ENCODE results near the gene RUFY1. TPM values are rescaled to one million over a fixed set of nuclear protein-coding genes. Genes with fewer than 3 reads are reported as not detected.
"Not testable (repeated sequence)": the region's sequence is repeated elsewhere in the genome, so short reads cannot be mapped to it uniquely, and the experiment has no call there.

RUFY1 gene
- total RNA-seq, 1 experiment from 2014 or later = 64.7 TPM

DNA sequence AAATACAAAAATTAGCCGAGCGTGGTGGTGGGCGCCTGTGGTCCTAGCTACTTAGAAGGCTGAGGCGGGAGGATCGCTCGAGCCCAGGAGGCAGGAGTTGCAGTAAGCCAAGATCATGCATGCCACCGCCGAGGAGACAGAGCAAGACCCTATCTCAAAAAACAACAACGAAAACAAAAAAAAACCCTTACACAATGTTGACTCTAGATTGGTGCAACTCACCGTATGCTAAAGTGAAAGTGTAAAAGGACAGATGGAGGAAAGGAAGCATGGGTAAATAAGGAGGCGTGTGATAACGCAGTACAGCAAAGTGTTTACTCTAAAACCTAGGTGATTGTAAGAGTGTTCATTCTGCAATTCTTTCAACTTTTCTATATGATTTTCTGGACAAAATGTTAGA is 15.9 kb upstream of the RUFY1 start:
- no TSS peak for BruUV-seq (replicated peaks)
- Mint-ChIP-seq H3K36me3 (ENCODE audit: insufficient read depth, unreplicated experiment) (no peaks in the 10 kb centered on the region), H3K9me3 (ENCODE audit: unreplicated experiment) (no peaks in the 10 kb centered on the region), H3K27me3 (ENCODE audit: insufficient read depth, unreplicated experiment) (no peaks in the 10 kb centered on the region), H3K4me1 (ENCODE audit: insufficient read depth, unreplicated experiment) (no peaks in the 10 kb centered on the region), H3K27ac (ENCODE audit: low read depth, unreplicated experiment) (no peak overlapping the region), H3K4me3 (ENCODE audit: unreplicated experiment) (no peak overlapping the region)
- TF ChIP-seq, protein P1, sequence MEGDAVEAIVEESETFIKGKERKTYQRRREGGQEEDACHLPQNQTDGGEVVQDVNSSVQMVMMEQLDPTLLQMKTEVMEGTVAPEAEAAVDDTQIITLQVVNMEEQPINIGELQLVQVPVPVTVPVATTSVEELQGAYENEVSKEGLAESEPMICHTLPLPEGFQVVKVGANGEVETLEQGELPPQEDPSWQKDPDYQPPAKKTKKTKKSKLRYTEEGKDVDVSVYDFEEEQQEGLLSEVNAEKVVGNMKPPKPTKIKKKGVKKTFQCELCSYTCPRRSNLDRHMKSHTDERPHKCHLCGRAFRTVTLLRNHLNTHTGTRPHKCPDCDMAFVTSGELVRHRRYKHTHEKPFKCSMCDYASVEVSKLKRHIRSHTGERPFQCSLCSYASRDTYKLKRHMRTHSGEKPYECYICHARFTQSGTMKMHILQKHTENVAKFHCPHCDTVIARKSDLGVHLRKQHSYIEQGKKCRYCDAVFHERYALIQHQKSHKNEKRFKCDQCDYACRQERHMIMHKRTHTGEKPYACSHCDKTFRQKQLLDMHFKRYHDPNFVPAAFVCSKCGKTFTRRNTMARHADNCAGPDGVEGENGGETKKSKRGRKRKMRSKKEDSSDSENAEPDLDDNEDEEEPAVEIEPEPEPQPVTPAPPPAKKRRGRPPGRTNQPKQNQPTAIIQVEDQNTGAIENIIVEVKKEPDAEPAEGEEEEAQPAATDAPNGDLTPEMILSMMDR (IDR thresholded peaks at IDR 0.05; ENCODE audit: unreplicated experiment) = no peak
- ChIA-PET POLR2A (interaction anchor here (1.6 kb wide), 1 partner anchor 25 kb away, joined by 3 read pairs; no protein-coding TSS in a partner anchor), CTCF (interaction anchor here (0.6 kb wide), 1 partner anchor 1378 kb away, joined by 3 read pairs; no protein-coding TSS in a partner anchor)
- intact Hi-C loops (cut with micrococcal nuclease) = no loop called here
- DNase-seq (ENCODE audit: unreplicated experiment) = no peak

DNA sequence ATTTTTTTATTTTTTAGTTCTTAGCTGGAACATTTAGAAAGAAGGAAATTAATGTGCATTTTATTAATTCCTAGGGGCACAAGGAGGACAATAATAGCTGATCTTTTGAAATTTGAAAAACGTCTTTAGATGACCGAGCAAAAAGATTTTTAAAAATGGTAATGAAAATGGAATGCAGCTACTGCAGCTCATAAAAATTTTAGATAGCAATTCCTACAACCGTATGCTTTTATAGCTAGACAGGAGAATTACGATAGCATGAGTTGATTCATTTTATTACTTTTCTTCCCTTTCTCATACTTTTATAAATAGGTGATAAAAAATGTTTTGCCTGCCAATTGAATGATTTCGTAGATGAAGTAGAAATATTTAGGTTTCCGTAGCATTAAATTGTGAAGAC is 13.7 kb upstream of the RUFY1 start:
- ChIA-PET CTCF (interaction anchor here (0.6 kb wide), 1 partner anchor 244 kb away, joined by 3 read pairs; no protein-coding TSS in a partner anchor), POLR2A (interaction anchor here (0.6 to 1.8 kb wide), 2 partner anchors 9 kb away, joined by 3 to 6 read pairs; no protein-coding TSS in a partner anchor)
- H3K27me3 Mint-ChIP-seq (ENCODE audit: insufficient read depth, unreplicated experiment) = no peaks in the 10 kb centered on the region
- H3K27ac Mint-ChIP-seq (ENCODE audit: low read depth, unreplicated experiment) = no peak overlapping the region
- H3K4me1 Mint-ChIP-seq (ENCODE audit: insufficient read depth, unreplicated experiment) = no peaks in the 10 kb centered on the region
- DNase-seq (ENCODE audit: unreplicated experiment) = no peak
- H3K9me3 Mint-ChIP-seq (ENCODE audit: unreplicated experiment) = no peaks in the 10 kb centered on the region
- intact Hi-C loops (cut with micrococcal nuclease) = no loop called here
- TF ChIP-seq, protein P1 (IDR thresholded peaks at IDR 0.05; ENCODE audit: unreplicated experiment) = no peak
- H3K36me3 Mint-ChIP-seq (ENCODE audit: insufficient read depth, unreplicated experiment) = no peaks in the 10 kb centered on the region
- H3K4me3 Mint-ChIP-seq (ENCODE audit: unreplicated experiment) = no peak overlapping the region
- no TSS peak for BruUV-seq (replicated peaks)

GRCh38 chr5:179542170-179542569 is 8.2 kb upstream of the RUFY1 start:
- Mint-ChIP-seq H3K4me1 (ENCODE audit: insufficient read depth, unreplicated experiment) (no peaks in the 10 kb centered on the region), H3K9me3 (ENCODE audit: unreplicated experiment) (no peaks in the 10 kb centered on the region), H3K27me3 (ENCODE audit: insufficient read depth, unreplicated experiment) (no peaks in the 10 kb centered on the region), H3K36me3 (ENCODE audit: insufficient read depth, unreplicated experiment) (no peaks in the 10 kb centered on the region), H3K4me3 (ENCODE audit: unreplicated experiment) (no peak overlapping the region), H3K27ac (ENCODE audit: low read depth, unreplicated experiment) (no peak overlapping the region)
- BruUV-seq (replicated peaks) = no TSS peak
- ChIA-PET POLR2A (interaction anchor here (1.6 to 2.5 kb wide), 2 partner anchors 9 to 17 kb away, joined by 9 to 12 read pairs; partner anchors contain the start of gene RUFY1), CTCF (interaction anchor here (0.5 kb wide), 1 partner anchor 751 kb away, joined by 3 read pairs; no protein-coding TSS in a partner anchor)
- intact Hi-C loops (cut with micrococcal nuclease) = no loop called here
- no peak for DNase-seq (ENCODE audit: unreplicated experiment)
- TF ChIP-seq, protein P1 (IDR thresholded peaks at IDR 0.05; ENCODE audit: unreplicated experiment) = no peak

- CTCF ChIA-PET = interaction anchor here (0.6 kb wide), 1 partner anchor 446 kb away, joined by 3 read pairs; no protein-coding TSS in a partner anchor
- DNase-seq (ENCODE audit: unreplicated experiment); H3K9me3 Mint-ChIP-seq (ENCODE audit: unreplicated experiment); intact Hi-C loops (cut with micrococcal nuclease); H3K36me3 Mint-ChIP-seq (ENCODE audit: insufficient read depth, unreplicated experiment); H3K27me3 Mint-ChIP-seq (ENCODE audit: insufficient read depth, unreplicated experiment); BruUV-seq (replicated peaks); H3K4me3 Mint-ChIP-seq (ENCODE audit: unreplicated experiment); H3K4me1 Mint-ChIP-seq (ENCODE audit: insufficient read depth, unreplicated experiment); H3K27ac Mint-ChIP-seq (ENCODE audit: low read depth, unreplicated experiment): not testable (repeated sequence)
- POLR2A ChIA-PET = interaction anchor here (0.6 kb wide), 1 partner anchor 917 kb away, joined by 3 read pairs; the partner anchor contains the start of gene CLK4
Measured at GRCh38 chr5:179543275-179543674, 7.1 kb upstream of the RUFY1 start.

Data from MCF 10A (cell line).